Stimulated activated CD8-positive, alpha-beta memory T cell treated with anti-CD3 and anti-CD28 coated beads, Interleukin-15, amount 100 ng/mL, for 24 hours (primary cell): ENCODE data around the gene AOX1.
"Not testable (repeated sequence)": the region's sequence is repeated elsewhere in the genome, so short reads cannot be mapped to it uniquely, and the experiment has no call there.

Experiments used
- DNase-seq: peaks from one replicate; pipeline ENCODE4 v3.0.0-alpha.2; 2020; ENCODE audit warnings: low read depth

The AOX1 gene

GRCh38 chr2:200668478-200668877 is 82.7 kb downstream of the AOX1 start:
- DNase-seq = no peak

GRCh38 chr2:200669308-200669707 is 83.5 kb downstream of the AOX1 start:
- DNase-seq = no peak

- DNase-seq = no peak
Observed at GRCh38 chr2:200670313-200670712, 84.5 kb downstream of the AOX1 start.

- DNase-seq = no peak
Observed at GRCh38 chr2:200670751-200671150, 84.9 kb downstream of the AOX1 start.

- no peak for DNase-seq
Observed at GRCh38 chr2:200673191-200673590, 87.4 kb downstream of the AOX1 start.

GRCh38 chr2:200674837-200675236 is 89.0 kb downstream of the AOX1 start:
- no peak for DNase-seq

GRCh38 chr2:200677171-200677570 is 91.4 kb downstream of the AOX1 start:
- no peak for DNase-seq

- DNase-seq = no peak
Observed at GRCh38 chr2:200677721-200678532, 92.1 kb downstream of the AOX1 start.

GRCh38 chr2:200679127-200679526 is 93.3 kb downstream of the AOX1 start:
- DNase-seq = no peak

GRCh38 chr2:200679535-200679934 is 93.7 kb downstream of the AOX1 start:
- DNase-seq = no peak

- DNase-seq = no peak
Observed at GRCh38 chr2:200681697-200682096, 95.9 kb downstream of the AOX1 start.

GRCh38 chr2:200682407-200682806 is 96.6 kb downstream of the AOX1 start:
- not testable (repeated sequence) for DNase-seq

GRCh38 chr2:200687922-200688920 is 102.4 kb downstream of the AOX1 start:
- no peak for DNase-seq

GRCh38 chr2:200689115-200689514 is 103.3 kb downstream of the AOX1 start:
- no peak for DNase-seq

- no peak for DNase-seq
Observed at GRCh38 chr2:200693836-200694470, 108.1 kb downstream of the AOX1 start.

GRCh38 chr2:200695191-200695590 is 109.4 kb downstream of the AOX1 start:
- DNase-seq = no peak

GRCh38 chr2:200695601-200696000 is 109.8 kb downstream of the AOX1 start:
- DNase-seq = no peak

GRCh38 chr2:200698217-200698616 is 112.4 kb downstream of the AOX1 start:
- no peak for DNase-seq

GRCh38 chr2:200699310-200699709 is 113.5 kb downstream of the AOX1 start:
- DNase-seq = no peak

GRCh38 chr2:200700856-200701255 is 115.0 kb downstream of the AOX1 start:
- no peak for DNase-seq

- no peak for DNase-seq
Observed at GRCh38 chr2:200702044-200702443, 116.2 kb downstream of the AOX1 start.

GRCh38 chr2:200702646-200703118 is 116.9 kb downstream of the AOX1 start:
- no peak for DNase-seq
